Endothelial cell of umbilical vein (primary cell): ENCODE data around the gene TAGLN2. TPM values are rescaled to one million over a fixed set of nuclear protein-coding genes. Genes with fewer than 3 reads are reported as not detected.

Experiments used
- BruUV-seq: library from RNA; stranded (reverse); fragments of 400-500 nt; replicated peaks from 2 replicates; lab custom pipeline; 2021; lab: Mats Ljungman, UMichigan
- CTCF ChIA-PET: fragments of 300-600, 350-600 bp; sonication (Branson Sonifier 250); formaldehyde crosslinking; loops from one replicate; lab custom pipeline; 2021; ENCODE audit warnings: antibody characterized with exemption, inconsistent platforms; lab: Charles Lee
- POLR2A ChIA-PET: fragments of 300-600, 350-600 bp; sonication (Branson Sonifier 250); formaldehyde crosslinking; loops from one replicate; lab custom pipeline; 2021; ENCODE audit warnings: antibody characterized with exemption, inconsistent platforms; lab: Charles Lee
- DNase-seq: peaks from one replicate; pipeline ENCODE4 v3.0.0-alpha.2; 2011; ENCODE audit warnings: low read depth, low spot score
- FAIRE-seq: peaks from 2 replicates; lab custom pipeline; 2011; peaks lifted over from hg19 to GRCh38; lab: Jason Lieb, UNC
- H2AFZ ChIP-seq: 2 replicates; pipeline ENCODE4 v1.6.0; 2012; ENCODE audit warnings: low read depth, low read length, control low read depth, inconsistent platforms
- H3K27ac ChIP-seq: 2 replicates; pipeline ENCODE4 v1.5.1; 2011; ENCODE audit warnings: low read depth, mild to moderate bottlenecking, control low read depth, low read length, moderate library complexity; ENCODE audit not compliant: insufficient read depth
- H3K27me3 ChIP-seq, 2 experiments: 2 replicates each; pipeline versions ENCODE4 v1.6.0 to v1.6.1; 2011; ENCODE audit warnings: low read length in 2 of 2, mixed read lengths in 1 of 2; ENCODE audit not compliant: control insufficient read depth in 2 of 2, insufficient read depth in 2 of 2
- H3K36me3 ChIP-seq, 2 experiments: 2 replicates in 1 of 2; 3 replicates in 1 of 2; pipeline ENCODE4 v1.5.1; 2011; ENCODE audit warnings: low read length in 2 of 2, mild to moderate bottlenecking in 1 of 2, moderate library complexity in 1 of 2; ENCODE audit not compliant: control insufficient read depth in 2 of 2, insufficient read depth in 2 of 2; ENCODE audit errors: extremely low read depth in 1 of 2
- H3K4me1 ChIP-seq: 3 replicates; pipeline ENCODE4 v1.5.1; 2011; ENCODE audit warnings: mild to moderate bottlenecking, low read length; ENCODE audit not compliant: control insufficient read depth, insufficient read depth; ENCODE audit errors: extremely low read depth
- H3K4me2 ChIP-seq: 2 replicates; pipeline ENCODE4 v1.6.1; 2011; ENCODE audit warnings: low read length, control low read depth, mixed read lengths; ENCODE audit not compliant: insufficient read depth
- H3K4me3 ChIP-seq, 3 experiments: fragments of 200-600 bp in 1 of 3; sonication (generic), shearing (Covaris generic) in 1 of 3; replicated peaks in 1 of 3; 2 replicates each; pipeline ENCODE4 v1.5.1; 2011 to 2016; ENCODE audit warnings: control low read depth in 3 of 3, low read length in 3 of 3, mild to moderate bottlenecking in 2 of 3, inconsistent platforms in 1 of 3, low read depth in 1 of 3, moderate library complexity in 1 of 3; ENCODE audit not compliant: insufficient read depth in 1 of 3
- H3K79me2 ChIP-seq: 2 replicates; pipeline ENCODE4 v1.6.0; 2012; ENCODE audit warnings: low read length, inconsistent platforms; ENCODE audit not compliant: control insufficient read depth, insufficient read depth
- H3K9ac ChIP-seq: replicated peaks from 2 replicates; pipeline ENCODE3; 2011; ENCODE audit warnings: low read length, control low read depth; ENCODE audit not compliant: insufficient read depth; ENCODE audit errors: extremely low read depth
- H3K9me1 ChIP-seq: replicated peaks from 3 replicates; pipeline ENCODE4 v1.6.0; 2011; ENCODE audit warnings: mild to moderate bottlenecking, low read length; ENCODE audit not compliant: control insufficient read depth, insufficient read depth; ENCODE audit errors: extremely low read depth
- H3K9me3 ChIP-seq: replicated peaks from 2 replicates; pipeline ENCODE4 v1.5.1; 2012; ENCODE audit warnings: low read length, inconsistent platforms; ENCODE audit not compliant: control insufficient read depth, insufficient read depth
- H4K20me1 ChIP-seq: replicated peaks from 2 replicates; pipeline ENCODE3; 2011; ENCODE audit warnings: mild to moderate bottlenecking, low read length; ENCODE audit not compliant: control insufficient read depth, insufficient read depth; ENCODE audit errors: extremely low read depth
- EZH2 ChIP-seq: IDR thresholded peaks from 2 replicates; pipeline ENCODE4 v1.6.1; 2012; ENCODE audit warnings: borderline replicate concordance, low read depth, mild to moderate bottlenecking, moderate library complexity, low read length, inconsistent platforms; ENCODE audit not compliant: severe bottlenecking
- FOS ChIP-seq: IDR thresholded peaks from 2 replicates; pipeline ENCODE4 v1.6.1; 2011; ENCODE audit warnings: mild to moderate bottlenecking, low read length, moderate library complexity, borderline replicate concordance; ENCODE audit not compliant: insufficient read depth
- GATA2 ChIP-seq: IDR thresholded peaks from 2 replicates; pipeline ENCODE4 v1.7.0; 2011; ENCODE audit warnings: low read depth, mild to moderate bottlenecking, moderate library complexity, mixed read lengths, low read length; ENCODE audit not compliant: insufficient read length, insufficient read depth
- JUN ChIP-seq: IDR thresholded peaks from 2 replicates; pipeline ENCODE4 v1.6.1; 2011; ENCODE audit warnings: borderline replicate concordance, low read depth; ENCODE audit not compliant: insufficient read length, insufficient read depth
- MYC ChIP-seq: IDR thresholded peaks from one replicate; pipeline ENCODE4 v1.6.1; 2011; ENCODE audit warnings: mild to moderate bottlenecking, low read depth, low read length
- POLR2A ChIP-seq: IDR thresholded peaks from 2 replicates; pipeline ENCODE4 v1.6.1; 2012; ENCODE audit warnings: low read depth, mild to moderate bottlenecking, control low read depth, low read length
- POLR2AphosphoS5 ChIP-seq: IDR thresholded peaks from 2 replicates; pipeline ENCODE4 v1.6.1; 2012; ENCODE audit warnings: low read depth, mild to moderate bottlenecking, control low read depth, low read length, moderate library complexity; ENCODE audit not compliant: insufficient read depth
- dilution Hi-C: fragments of 300-500 bp; cut with MboI; formaldehyde crosslinking; loops from one replicate; pipeline ENCODE4 v1.15.0; 2019; ENCODE audit warnings: low sequenced_read_pairs; ENCODE audit not compliant: extremely low pct_ligation_motif_present
- intact Hi-C: fragments of 100-400 bp; cut with micrococcal nuclease; formaldehyde crosslinking; loops from one replicate; pipeline ENCODE4 v1.10.0; 2022
- polyA plus RNA-seq, 4 experiments: library from polyadenylated mRNA; depleted of rRNA in 3 of 4; stranded (reverse) in 3 of 4; unstranded in 1 of 4; fragments of >200 nt; gene quantifications; 2 replicates each; pipeline versions ENCODE4 v1.2.1 to v1.2.3, GENCODE V29; 2011 to 2012; ENCODE audit warnings: missing spikeins in 1 of 4
- total RNA-seq: library from RNA; stranded (reverse); gene quantifications from 2 replicates; pipeline ENCODE4 v1.2.3, GENCODE V29; 2021
- TF ChIP-seq, protein P1 (sequence below): IDR thresholded peaks from 2 replicates; pipeline ENCODE4 v1.6.1; 2011; ENCODE audit not compliant: insufficient read depth, insufficient read length

TAGLN2 gene
- total and polyA plus RNA-seq, 2 donors (not counting 3 experiments of a cell fraction or from before 2014, with no cell fraction given) = 646 to 1,279 TPM

GRCh38 chr1:159941141-159941540, 15.8 kb upstream of the TAGLN2 start:
- peaks cover 19 to 21% of the 10 kb centered on the region in 2 experiments for H3K27me3 ChIP-seq

GRCh38 chr1:159940006-159940620, 14.8 kb upstream of the TAGLN2 start:
- no peak overlapping the region for H3K9ac ChIP-seq
- H3K4me3 ChIP-seq = no peak overlapping the region
- no peaks in the 10 kb centered on the region for H3K9me1 ChIP-seq
- no peaks in the 10 kb centered on the region for H3K9me3 ChIP-seq
- no peak overlapping the region for H3K27ac ChIP-seq
- no peak for DNase-seq
- TF ChIP-seq, protein P1, sequence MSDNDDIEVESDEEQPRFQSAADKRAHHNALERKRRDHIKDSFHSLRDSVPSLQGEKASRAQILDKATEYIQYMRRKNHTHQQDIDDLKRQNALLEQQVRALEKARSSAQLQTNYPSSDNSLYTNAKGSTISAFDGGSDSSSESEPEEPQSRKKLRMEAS = no peak
- TF ChIP-seq JUN (no peak), GATA2 (no peak), EZH2 (no peak), FOS (no peak), MYC (no peak), POLR2AphosphoS5 (no peak), POLR2A (no peak)
- H3K4me2 ChIP-seq = no peak overlapping the region
- peaks cover under 1% of the 10 kb centered on the region for H3K4me1 ChIP-seq
- H4K20me1 ChIP-seq = no peaks in the 10 kb centered on the region
- H2AFZ ChIP-seq = no peak overlapping the region
- dilution Hi-C loops = no loop called here
- POLR2A ChIA-PET = no interaction called here
- CTCF ChIA-PET = interaction anchor here (1.1 to 13.3 kb wide), 5 partner anchors 15 to 141 kb away, joined by 3 to 169 read pairs (median 4); partner anchors contain the start of gene TAGLN2
- H3K79me2 ChIP-seq = no peaks in the 10 kb centered on the region
- peaks cover 15 to 19% of the 10 kb centered on the region in 2 experiments for H3K27me3 ChIP-seq
- no TSS peak for BruUV-seq
- FAIRE-seq = no peak
- intact Hi-C loops = no loop called here
- no peaks in the 10 kb centered on the region for H3K36me3 ChIP-seq

More at GRCh38 chr1:159941141-159941540, 15.8 kb upstream of the TAGLN2 start:
- Histone ChIP-seq H3K36me3 (no peaks in the 10 kb centered on the region), H3K27ac (no peak overlapping the region), H3K9me1 (no peaks in the 10 kb centered on the region), H3K4me1 (peaks cover 5% of the 10 kb centered on the region), H3K9me3 (no peaks in the 10 kb centered on the region), H3K4me2 (no peak overlapping the region), H4K20me1 (no peaks in the 10 kb centered on the region), H2AFZ (no peak overlapping the region), H3K79me2 (no peaks in the 10 kb centered on the region), H3K4me3 (no peak overlapping the region), H3K9ac (no peak overlapping the region)
- intact Hi-C loops = no loop called here
- no peak for FAIRE-seq
- TF ChIP-seq MYC = no peak
- TF ChIP-seq POLR2A = no peak
- TF ChIP-seq FOS = no peak
- TF ChIP-seq, protein P1 = no peak
- no peak for TF ChIP-seq JUN
- ChIA-PET POLR2A (no interaction called here), CTCF (interaction anchor here (1.1 to 13.3 kb wide), 3 partner anchors 16 to 65 kb away, joined by 3 to 169 read pairs (median 4); partner anchors contain the start of gene TAGLN2)
- dilution Hi-C loops = no loop called here
- no TSS peak for BruUV-seq
- no peak for DNase-seq
